IPS-18a (cell line): ENCODE data around the gene MTMR3.

Experiments
- H3K27ac ChIP-seq: one replicate; pipeline ENCODE4 v1.5.1; 2013; ENCODE audit warnings: low read length
- H3K27me3 ChIP-seq: one replicate; pipeline ENCODE4 v1.6.1; 2013; ENCODE audit warnings: mild to moderate bottlenecking, low read length; ENCODE audit not compliant: control insufficient read depth, insufficient read depth
- H3K36me3 ChIP-seq: one replicate; pipeline ENCODE4 v1.6.1; 2013; ENCODE audit warnings: low read depth, low read length; ENCODE audit not compliant: control insufficient read depth
- H3K4me1 ChIP-seq: one replicate; pipeline ENCODE4 v1.6.1; 2013; ENCODE audit warnings: low read depth, low read length; ENCODE audit not compliant: control insufficient read depth
- H3K4me3 ChIP-seq: one replicate; pipeline ENCODE4 v1.5.1; 2013; ENCODE audit warnings: low read length
- H3K9ac ChIP-seq: one replicate; pipeline ENCODE4 v1.6.1; 2013; ENCODE audit warnings: mild to moderate bottlenecking, low read length, moderate library complexity
- H3K9me3 ChIP-seq: one replicate; pipeline ENCODE4 v1.6.1; 2013; ENCODE audit warnings: low read depth, low read length; ENCODE audit not compliant: control insufficient read depth

The MTMR3 gene

GRCh38 chr22:30023099-30023660 is 140.2 kb downstream of the MTMR3 start:
- Histone ChIP-seq H3K27ac (no peak overlapping the region), H3K4me3 (no peak overlapping the region), H3K36me3 (peaks cover 69% of the 10 kb centered on the region), H3K9me3 (no peaks in the 10 kb centered on the region), H3K27me3 (no peaks in the 10 kb centered on the region), H3K9ac (no peak overlapping the region), H3K4me1 (no peaks in the 10 kb centered on the region)

GRCh38 chr22:30024231-30024630 is 141.3 kb downstream of the MTMR3 start:
- no peak overlapping the region for H3K4me3 ChIP-seq
- H3K9ac ChIP-seq, result no peak overlapping the region
- H3K36me3 ChIP-seq, result peaks cover 69% of the 10 kb centered on the region
- H3K27me3 ChIP-seq, result no peaks in the 10 kb centered on the region
- H3K27ac ChIP-seq, result no peak overlapping the region
- no peaks in the 10 kb centered on the region for H3K9me3 ChIP-seq
- H3K4me1 ChIP-seq, result no peaks in the 10 kb centered on the region

- Histone ChIP-seq H3K27ac (no peak overlapping the region), H3K9ac (no peak overlapping the region), H3K36me3 (peaks cover 62% of the 10 kb centered on the region), H3K27me3 (no peaks in the 10 kb centered on the region), H3K4me1 (no peaks in the 10 kb centered on the region), H3K4me3 (no peak overlapping the region), H3K9me3 (no peaks in the 10 kb centered on the region)
Observed at GRCh38 chr22:30025221-30025620, 142.2 kb downstream of the MTMR3 start.

GRCh38 chr22:30026756-30027155 is 143.8 kb downstream of the MTMR3 start:
- Histone ChIP-seq H3K36me3 (peaks cover 49% of the 10 kb centered on the region), H3K9me3 (no peaks in the 10 kb centered on the region), H3K9ac (no peak overlapping the region), H3K27ac (no peak overlapping the region), H3K4me3 (no peak overlapping the region), H3K27me3 (no peaks in the 10 kb centered on the region), H3K4me1 (no peaks in the 10 kb centered on the region)

GRCh38 chr22:30027169-30027568 is 144.2 kb downstream of the MTMR3 start:
- Histone ChIP-seq H3K36me3 (peaks cover 46% of the 10 kb centered on the region), H3K9me3 (no peaks in the 10 kb centered on the region), H3K4me1 (no peaks in the 10 kb centered on the region), H3K4me3 (no peak overlapping the region), H3K27me3 (no peaks in the 10 kb centered on the region), H3K9ac (no peak overlapping the region), H3K27ac (no peak overlapping the region)

GRCh38 chr22:30027791-30028190 is 144.8 kb downstream of the MTMR3 start:
- Histone ChIP-seq H3K36me3 (peaks cover 41% of the 10 kb centered on the region), H3K4me3 (no peak overlapping the region), H3K9me3 (no peaks in the 10 kb centered on the region), H3K4me1 (no peaks in the 10 kb centered on the region), H3K9ac (no peak overlapping the region), H3K27me3 (no peaks in the 10 kb centered on the region), H3K27ac (no peak overlapping the region)

GRCh38 chr22:30028731-30029130 is 145.8 kb downstream of the MTMR3 start:
- Histone ChIP-seq H3K4me1 (no peaks in the 10 kb centered on the region), H3K36me3 (peaks cover 32% of the 10 kb centered on the region), H3K27me3 (no peaks in the 10 kb centered on the region), H3K27ac (no peak overlapping the region), H3K9ac (no peak overlapping the region), H3K4me3 (no peak overlapping the region), H3K9me3 (no peaks in the 10 kb centered on the region)

- Histone ChIP-seq H3K36me3 (peaks cover 29% of the 10 kb centered on the region), H3K27me3 (no peaks in the 10 kb centered on the region), H3K27ac (no peak overlapping the region), H3K4me1 (no peaks in the 10 kb centered on the region), H3K9ac (no peak overlapping the region), H3K4me3 (no peak overlapping the region), H3K9me3 (no peaks in the 10 kb centered on the region)
Observed at GRCh38 chr22:30029512-30029911, 146.5 kb downstream of the MTMR3 start.

GRCh38 chr22:30030329-30030728 is 147.4 kb downstream of the MTMR3 start:
- H3K4me3 ChIP-seq, result no peak overlapping the region
- no peaks in the 10 kb centered on the region for H3K27me3 ChIP-seq
- no peaks in the 10 kb centered on the region for H3K9me3 ChIP-seq
- no peak overlapping the region for H3K9ac ChIP-seq
- peaks cover 20% of the 10 kb centered on the region for H3K36me3 ChIP-seq
- no peak overlapping the region for H3K27ac ChIP-seq
- no peaks in the 10 kb centered on the region for H3K4me1 ChIP-seq

GRCh38 chr22:30031328-30031727 is 148.4 kb downstream of the MTMR3 start:
- no peaks in the 10 kb centered on the region for H3K27me3 ChIP-seq
- H3K36me3 ChIP-seq, result peaks cover 10% of the 10 kb centered on the region
- no peak overlapping the region for H3K4me3 ChIP-seq
- H3K27ac ChIP-seq, result no peak overlapping the region
- H3K9ac ChIP-seq, result no peak overlapping the region
- no peaks in the 10 kb centered on the region for H3K4me1 ChIP-seq
- H3K9me3 ChIP-seq, result no peaks in the 10 kb centered on the region

GRCh38 chr22:30031764-30032455 is 148.9 kb downstream of the MTMR3 start:
- H3K36me3 ChIP-seq, result peaks cover 5% of the 10 kb centered on the region
- no peak overlapping the region for H3K4me3 ChIP-seq
- no peaks in the 10 kb centered on the region for H3K27me3 ChIP-seq
- H3K9me3 ChIP-seq, result no peaks in the 10 kb centered on the region
- H3K4me1 ChIP-seq, result no peaks in the 10 kb centered on the region
- no peak overlapping the region for H3K27ac ChIP-seq
- H3K9ac ChIP-seq, result no peak overlapping the region

GRCh38 chr22:30033137-30033536 is 150.2 kb downstream of the MTMR3 start:
- Histone ChIP-seq H3K36me3 (no peaks in the 10 kb centered on the region), H3K9ac (no peak overlapping the region), H3K4me1 (no peaks in the 10 kb centered on the region), H3K9me3 (no peaks in the 10 kb centered on the region), H3K27me3 (no peaks in the 10 kb centered on the region), H3K27ac (no peak overlapping the region), H3K4me3 (no peak overlapping the region)
